Esophagus squamous epithelium (tissue), 4 donors: ENCODE results near the gene HAUS7.

Experiments used
- CTCF ChIP-seq, 6 experiments: fragments of 450-650 bp in 4 of 6; fragments of 200-600 bp in 2 of 6; sonication (generic) in 2 of 6; IDR thresholded peaks; one replicate each; pipeline ENCODE4 v1.5.1; 2016 to 2019; ENCODE audit warnings: antibody characterized with exemption in 6 of 6, mild to moderate bottlenecking in 4 of 6, moderate library complexity in 4 of 6
- POLR2A ChIP-seq, 4 donors: fragments of 450-650 bp; IDR thresholded peaks; one replicate each; pipeline ENCODE4 v1.6.1; 2017; ENCODE audit warnings: antibody characterized with exemption in 4 of 4, mild to moderate bottlenecking in 4 of 4, moderate library complexity in 3 of 4

GRCh38 chrX:153471663-153472280 lies 1.4 kb upstream of the HAUS7 start:
- no peak for TF ChIP-seq CTCF (IDR thresholded peaks at IDR 0.05)
- no peak for TF ChIP-seq POLR2A (IDR thresholded peaks at IDR 0.05)
